ENCODE data around the gene ARL13A. TPM values are rescaled to one million over a fixed set of nuclear protein-coding genes. Genes with fewer than 3 reads are reported as not detected.

The ARL13A gene
- total RNA-seq, 2 donors from 2014 or later: not detected

- no peak for ATAC-seq (ENCODE audit: insufficient number of reproducible peaks, low FRiP score, low read depth)
- Histone ChIP-seq H3K4me3 (no peak overlapping the region), H3K27me3 (replicated peaks; ENCODE audit: insufficient read depth) (no peaks in the 10 kb centered on the region), H3K9me3 (no peaks in the 10 kb centered on the region), H3K27ac (no peak overlapping the region), H3K4me1 (ENCODE audit: control insufficient read depth in 1 of 2, low read depth in 2 of 2) (no peaks in the 10 kb centered on the region), H3K36me3 (no peaks in the 10 kb centered on the region)
- TF ChIP-seq, protein P1, sequence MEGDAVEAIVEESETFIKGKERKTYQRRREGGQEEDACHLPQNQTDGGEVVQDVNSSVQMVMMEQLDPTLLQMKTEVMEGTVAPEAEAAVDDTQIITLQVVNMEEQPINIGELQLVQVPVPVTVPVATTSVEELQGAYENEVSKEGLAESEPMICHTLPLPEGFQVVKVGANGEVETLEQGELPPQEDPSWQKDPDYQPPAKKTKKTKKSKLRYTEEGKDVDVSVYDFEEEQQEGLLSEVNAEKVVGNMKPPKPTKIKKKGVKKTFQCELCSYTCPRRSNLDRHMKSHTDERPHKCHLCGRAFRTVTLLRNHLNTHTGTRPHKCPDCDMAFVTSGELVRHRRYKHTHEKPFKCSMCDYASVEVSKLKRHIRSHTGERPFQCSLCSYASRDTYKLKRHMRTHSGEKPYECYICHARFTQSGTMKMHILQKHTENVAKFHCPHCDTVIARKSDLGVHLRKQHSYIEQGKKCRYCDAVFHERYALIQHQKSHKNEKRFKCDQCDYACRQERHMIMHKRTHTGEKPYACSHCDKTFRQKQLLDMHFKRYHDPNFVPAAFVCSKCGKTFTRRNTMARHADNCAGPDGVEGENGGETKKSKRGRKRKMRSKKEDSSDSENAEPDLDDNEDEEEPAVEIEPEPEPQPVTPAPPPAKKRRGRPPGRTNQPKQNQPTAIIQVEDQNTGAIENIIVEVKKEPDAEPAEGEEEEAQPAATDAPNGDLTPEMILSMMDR (IDR thresholded peaks at IDR 0.05): no peak
- DNase-seq (ENCODE audit: low spot score): no peak
Observed at GRCh38 chrX:100984818-100985217, 15.3 kb downstream of the ARL13A start.

GRCh38 chrX:100990139-100990538 lies 20.6 kb downstream of the ARL13A start:
- no peaks in the 10 kb centered on the region for H3K27me3 ChIP-seq (replicated peaks; ENCODE audit: insufficient read depth)
- no peaks in the 10 kb centered on the region for H3K4me1 ChIP-seq (ENCODE audit: control insufficient read depth in 1 of 2, low read depth in 2 of 2)
- H3K36me3 ChIP-seq: no peaks in the 10 kb centered on the region
- no peak overlapping the region for H3K4me3 ChIP-seq
- DNase-seq (ENCODE audit: low spot score): no peak
- TF ChIP-seq, protein P1 (IDR thresholded peaks at IDR 0.05): no peak
- H3K27ac ChIP-seq: no peak overlapping the region
- H3K9me3 ChIP-seq: no peaks in the 10 kb centered on the region
- ATAC-seq (ENCODE audit: insufficient number of reproducible peaks, low FRiP score, low read depth): no peak

DNA sequence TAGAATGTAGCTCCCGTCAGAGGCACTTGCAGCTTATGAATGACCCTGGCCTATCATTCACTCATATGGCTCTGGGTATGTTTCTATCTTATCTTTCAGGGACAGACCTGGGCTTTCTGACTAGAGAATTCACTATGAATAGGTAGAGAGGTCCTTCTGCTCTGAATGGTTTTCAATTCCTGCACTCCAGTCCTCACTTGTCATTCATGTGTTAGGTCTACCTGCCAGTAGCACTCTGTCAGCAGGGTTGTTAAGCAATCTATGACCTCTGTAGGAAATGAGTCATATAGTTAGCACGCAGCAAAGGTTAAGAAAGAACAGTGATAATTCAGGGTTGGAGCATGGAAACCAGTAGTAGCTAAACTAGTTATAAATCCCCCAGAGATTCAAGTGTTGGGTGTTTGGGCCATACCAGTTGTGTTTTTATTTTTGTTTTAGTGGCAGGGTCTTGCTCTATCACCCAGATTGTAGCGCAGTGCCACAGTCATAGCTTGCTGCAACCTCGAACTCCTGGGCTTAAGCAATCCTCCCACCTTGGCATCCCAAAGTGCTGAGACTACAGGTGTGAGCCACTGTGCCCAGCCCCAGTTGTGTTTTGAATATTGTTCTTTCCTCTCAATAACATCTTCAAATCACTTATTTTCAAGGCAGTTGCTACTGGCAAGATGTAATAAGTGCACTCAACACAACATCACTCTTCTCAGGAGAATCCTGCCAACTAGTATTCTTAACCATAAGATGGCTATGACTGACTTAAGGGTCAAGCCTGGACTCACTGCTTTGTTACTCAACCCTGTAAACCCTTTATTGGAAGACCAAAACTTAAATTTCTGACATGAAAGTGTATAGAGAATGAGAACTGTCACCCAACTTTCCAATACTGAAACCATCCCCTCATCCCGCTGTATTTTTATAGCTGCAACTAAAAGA lies 25.1 kb downstream of the ARL13A start:
- Histone ChIP-seq H3K27ac (no peak overlapping the region), H3K4me3 (no peak overlapping the region), H3K9me3 (no peaks in the 10 kb centered on the region), H3K36me3 (no peaks in the 10 kb centered on the region), H3K4me1 (ENCODE audit: control insufficient read depth in 1 of 2, low read depth in 2 of 2) (no peaks in the 10 kb centered on the region), H3K27me3 (replicated peaks; ENCODE audit: insufficient read depth) (no peaks in the 10 kb centered on the region)
- TF ChIP-seq, protein P1 (IDR thresholded peaks at IDR 0.05): no peak
- DNase-seq (ENCODE audit: low spot score): no peak
- no peak for ATAC-seq (ENCODE audit: insufficient number of reproducible peaks, low FRiP score, low read depth)

DNA sequence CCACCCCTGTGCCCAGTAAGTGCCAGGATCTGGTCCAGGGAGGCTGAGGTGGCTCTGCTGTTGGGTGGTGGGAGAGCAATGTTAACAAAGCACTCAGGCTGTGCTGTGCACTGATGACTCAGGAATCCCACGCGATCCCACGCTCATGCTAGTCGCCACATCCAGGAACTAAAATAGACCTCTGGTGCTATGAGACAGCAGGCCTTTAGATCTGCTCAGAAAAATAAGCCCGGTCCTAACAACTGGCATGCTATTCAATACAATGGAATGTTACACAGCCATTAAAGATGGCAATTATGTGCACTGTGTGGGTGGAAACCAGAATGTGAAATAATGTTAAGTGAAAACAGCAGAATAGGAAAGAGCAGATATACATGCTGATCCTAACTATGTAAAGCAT lies 26.0 kb downstream of the ARL13A start:
- ATAC-seq (ENCODE audit: insufficient number of reproducible peaks, low FRiP score, low read depth) (no peak), DNase-seq (ENCODE audit: low spot score) (no peak)
- TF ChIP-seq, protein P1 (IDR thresholded peaks at IDR 0.05): no peak
- Histone ChIP-seq H3K27me3 (replicated peaks; ENCODE audit: insufficient read depth) (no peaks in the 10 kb centered on the region), H3K9me3 (no peaks in the 10 kb centered on the region), H3K4me1 (ENCODE audit: control insufficient read depth in 1 of 2, low read depth in 2 of 2) (no peaks in the 10 kb centered on the region), H3K4me3 (no peak overlapping the region), H3K36me3 (no peaks in the 10 kb centered on the region), H3K27ac (no peak overlapping the region)

- no peak for ATAC-seq (ENCODE audit: insufficient number of reproducible peaks, low FRiP score, low read depth)
- no peak overlapping the region for H3K27ac ChIP-seq
- H3K27me3 ChIP-seq (replicated peaks; ENCODE audit: insufficient read depth): no peaks in the 10 kb centered on the region
- no peaks in the 10 kb centered on the region for H3K36me3 ChIP-seq
- H3K9me3 ChIP-seq: no peaks in the 10 kb centered on the region
- TF ChIP-seq, protein P1 (IDR thresholded peaks at IDR 0.05): no peak
- no peak overlapping the region for H3K4me3 ChIP-seq
- no peak for DNase-seq (ENCODE audit: low spot score)
- no peaks in the 10 kb centered on the region for H3K4me1 ChIP-seq (ENCODE audit: control insufficient read depth in 1 of 2, low read depth in 2 of 2)
Observed at GRCh38 chrX:100999451-100999850, 29.9 kb downstream of the ARL13A start.
